CD4-positive, alpha-beta T cell treated with Interferon gamma for 1 hour (primary cell): ENCODE measurements around the gene NEGR1.
"Not testable (repeated sequence)": the region's sequence is repeated elsewhere in the genome, so short reads cannot be mapped to it uniquely, and the experiment has no call there.

Source experiments
- DNase-seq: peaks from one replicate; pipeline ENCODE4 v3.0.0-alpha.2; 2020

Gene NEGR1

GRCh38 chr1:71921204-71921603 lies 361.1 kb downstream of the NEGR1 start:
- no peak for DNase-seq

- no peak for DNase-seq
Observed at GRCh38 chr1:71920556-71920955, 361.8 kb downstream of the NEGR1 start.

GRCh38 chr1:71919811-71920509 lies 362.4 kb downstream of the NEGR1 start:
- DNase-seq = no peak

GRCh38 chr1:71918630-71919029 lies 363.7 kb downstream of the NEGR1 start:
- DNase-seq = no peak

GRCh38 chr1:71916894-71917293 lies 365.4 kb downstream of the NEGR1 start:
- DNase-seq = no peak

- DNase-seq = no peak
Observed at GRCh38 chr1:71914626-71915025, 367.7 kb downstream of the NEGR1 start.

- no peak for DNase-seq
Observed at GRCh38 chr1:71908871-71909390, 373.4 kb downstream of the NEGR1 start.

- DNase-seq = no peak
Observed at GRCh38 chr1:71908303-71908702, 374.0 kb downstream of the NEGR1 start.

GRCh38 chr1:71899881-71900280 lies 382.5 kb downstream of the NEGR1 start:
- DNase-seq = no peak

- not testable (repeated sequence) for DNase-seq
Observed at GRCh38 chr1:71888166-71888565, 394.2 kb downstream of the NEGR1 start.

GRCh38 chr1:71885171-71885570 lies 397.2 kb downstream of the NEGR1 start:
- no peak for DNase-seq

- no peak for DNase-seq
Observed at GRCh38 chr1:71882637-71883036, 399.7 kb downstream of the NEGR1 start.

- DNase-seq = no peak
Observed at GRCh38 chr1:71882226-71882625, 400.1 kb downstream of the NEGR1 start.

- DNase-seq = no peak
Observed at GRCh38 chr1:71881611-71882010, 400.7 kb downstream of the NEGR1 start.

- DNase-seq = no peak
Observed at GRCh38 chr1:71869326-71869725, 413.0 kb downstream of the NEGR1 start.

- no peak for DNase-seq
Observed at GRCh38 chr1:71862756-71863155, 419.6 kb downstream of the NEGR1 start.

GRCh38 chr1:71861022-71861421 lies 421.3 kb downstream of the NEGR1 start:
- DNase-seq = no peak

- DNase-seq = no peak
Observed at GRCh38 chr1:71859806-71860205, 422.5 kb downstream of the NEGR1 start.

GRCh38 chr1:71857862-71858261 lies 424.5 kb downstream of the NEGR1 start:
- DNase-seq = no peak

- DNase-seq = no peak
Observed at GRCh38 chr1:71853360-71853759, 429.0 kb downstream of the NEGR1 start.

GRCh38 chr1:71850936-71851335 lies 431.4 kb downstream of the NEGR1 start:
- DNase-seq = no peak

GRCh38 chr1:71850515-71850914 lies 431.8 kb downstream of the NEGR1 start:
- DNase-seq = no peak

- no peak for DNase-seq
Observed at GRCh38 chr1:71843012-71843411, 439.3 kb downstream of the NEGR1 start.

- no peak for DNase-seq
Observed at GRCh38 chr1:71839876-71840275, 442.5 kb downstream of the NEGR1 start.

GRCh38 chr1:71836904-71837303 lies 445.4 kb downstream of the NEGR1 start:
- no peak for DNase-seq
